ENCODE results near the gene DIPK1C. TPM values are rescaled to one million over a fixed set of nuclear protein-coding genes. Genes with fewer than 3 reads are reported as not detected.

DIPK1C gene
- total and polyA plus RNA-seq, 2 of the 4 experiments (the other 2 are of a cell fraction): not detected

DNA sequence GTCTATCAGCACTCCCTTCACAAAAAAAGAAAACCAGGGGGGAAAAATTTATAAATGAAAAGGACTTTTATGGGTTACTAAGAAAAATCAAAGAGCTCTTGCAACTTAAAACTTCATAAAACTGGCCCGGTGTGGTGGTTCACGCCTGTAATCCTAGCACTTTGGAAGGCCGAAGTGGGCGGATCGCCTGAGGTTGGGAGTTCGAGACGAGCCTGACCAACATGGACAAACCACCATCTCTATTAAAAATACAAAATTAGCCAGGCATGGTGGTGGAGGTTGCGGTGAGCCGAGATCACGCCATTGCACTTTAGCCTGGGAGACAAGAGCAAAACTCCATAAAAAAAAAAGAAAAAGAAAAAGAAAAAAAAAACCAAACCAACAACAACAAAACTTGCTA, 1.7 kb downstream of the DIPK1C start:
- Histone ChIP-seq H3K27me3 (ENCODE audit: control insufficient read depth, insufficient read depth, low read length) (peaks cover 59% of the 10 kb centered on the region), H3K4me3 (ENCODE audit: insufficient read depth, low read depth, low read length) (no peak overlapping the region), H3K9me1 (ENCODE audit: insufficient read depth, low read length) (no peaks in the 10 kb centered on the region), H3K79me1 (ENCODE audit: low read depth in 1 of 2, low read length in 2 of 2) (no peaks in the 10 kb centered on the region), H2AK9ac (replicated peaks; ENCODE audit: low read depth, low read length, poor library complexity) (no peak overlapping the region), H4K5ac (ENCODE audit: low read depth, low read length) (no peak overlapping the region), H2BK15ac (ENCODE audit: low read depth, low read length) (no peak overlapping the region), H4K8ac (ENCODE audit: low read depth in 2 of 2, low read length in 2 of 2) (no peak overlapping the region), H3K4me1 (ENCODE audit: control insufficient read depth, insufficient read depth, low read length) (no peaks in the 10 kb centered on the region), H3K56ac (ENCODE audit: extremely low read depth, insufficient read depth, low read length) (no peak overlapping the region), H2AK5ac (ENCODE audit: low read depth, low read length) (no peak overlapping the region), H3K18ac (ENCODE audit: low read depth, low read length) (no peak overlapping the region), H4K20me1 (ENCODE audit: insufficient read depth, low read length) (no peaks in the 10 kb centered on the region), H3K4me2 (ENCODE audit: low read depth, low read length) (no peak overlapping the region), H2BK20ac (ENCODE audit: low read depth, low read length) (no peak overlapping the region), H3K36me3 (ENCODE audit: control insufficient read depth, insufficient read depth, low read length) (no peaks in the 10 kb centered on the region), H3K23ac (ENCODE audit: low read depth, low read length) (no peak overlapping the region), H3K14ac (replicated peaks; ENCODE audit: low read depth, low read length) (no peak overlapping the region), H2BK120ac (ENCODE audit: low read depth, low read length) (no peak overlapping the region), H2AFZ (replicated peaks; ENCODE audit: low read length, poor library complexity) (no peak overlapping the region), H3K4ac (ENCODE audit: low read depth, low read length) (no peak overlapping the region), H3K9ac (ENCODE audit: low read depth, low read length) (no peak overlapping the region), H4K91ac (ENCODE audit: insufficient read depth, low read depth, low read length) (no peak overlapping the region), H3K27ac (ENCODE audit: insufficient read depth, low read length) (no peak overlapping the region), H2BK5ac (ENCODE audit: low read depth, low read length, poor library complexity, severe bottlenecking) (no peak overlapping the region), H3K9me3 (ENCODE audit: control insufficient read depth, insufficient read depth, low read length) (no peaks in the 10 kb centered on the region)
- TF ChIP-seq CEBPB (IDR thresholded peaks at IDR 0.05; ENCODE audit: low read depth, low read length): no peak
- TF ChIP-seq MAZ (IDR thresholded peaks at IDR 0.05; ENCODE audit: borderline replicate concordance, low read depth, low read length): no peak
- TF ChIP-seq MAFK (IDR thresholded peaks at IDR 0.05; ENCODE audit: low read depth, low read length): no peak
- TF ChIP-seq, protein P1, sequence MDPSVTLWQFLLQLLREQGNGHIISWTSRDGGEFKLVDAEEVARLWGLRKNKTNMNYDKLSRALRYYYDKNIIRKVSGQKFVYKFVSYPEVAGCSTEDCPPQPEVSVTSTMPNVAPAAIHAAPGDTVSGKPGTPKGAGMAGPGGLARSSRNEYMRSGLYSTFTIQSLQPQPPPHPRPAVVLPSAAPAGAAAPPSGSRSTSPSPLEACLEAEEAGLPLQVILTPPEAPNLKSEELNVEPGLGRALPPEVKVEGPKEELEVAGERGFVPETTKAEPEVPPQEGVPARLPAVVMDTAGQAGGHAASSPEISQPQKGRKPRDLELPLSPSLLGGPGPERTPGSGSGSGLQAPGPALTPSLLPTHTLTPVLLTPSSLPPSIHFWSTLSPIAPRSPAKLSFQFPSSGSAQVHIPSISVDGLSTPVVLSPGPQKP (IDR thresholded peaks at IDR 0.05; ENCODE audit: borderline replicate concordance, low read depth, low read length): no peak
- TF ChIP-seq RFX5 (IDR thresholded peaks at IDR 0.05; ENCODE audit: low read depth, low read length): no peak
- TF ChIP-seq, protein P2, sequence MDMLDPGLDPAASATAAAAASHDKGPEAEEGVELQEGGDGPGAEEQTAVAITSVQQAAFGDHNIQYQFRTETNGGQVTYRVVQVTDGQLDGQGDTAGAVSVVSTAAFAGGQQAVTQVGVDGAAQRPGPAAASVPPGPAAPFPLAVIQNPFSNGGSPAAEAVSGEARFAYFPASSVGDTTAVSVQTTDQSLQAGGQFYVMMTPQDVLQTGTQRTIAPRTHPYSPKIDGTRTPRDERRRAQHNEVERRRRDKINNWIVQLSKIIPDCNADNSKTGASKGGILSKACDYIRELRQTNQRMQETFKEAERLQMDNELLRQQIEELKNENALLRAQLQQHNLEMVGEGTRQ (IDR thresholded peaks at IDR 0.05; ENCODE audit: low read depth, low read length): no peak
- no peak for TF ChIP-seq RCOR1 (IDR thresholded peaks at IDR 0.05; ENCODE audit: insufficient replicate concordance, low read length)
- no peak for TF ChIP-seq MXI1 (IDR thresholded peaks at IDR 0.05; ENCODE audit: borderline replicate concordance, low read depth, low read length)
- TF ChIP-seq, protein P3, sequence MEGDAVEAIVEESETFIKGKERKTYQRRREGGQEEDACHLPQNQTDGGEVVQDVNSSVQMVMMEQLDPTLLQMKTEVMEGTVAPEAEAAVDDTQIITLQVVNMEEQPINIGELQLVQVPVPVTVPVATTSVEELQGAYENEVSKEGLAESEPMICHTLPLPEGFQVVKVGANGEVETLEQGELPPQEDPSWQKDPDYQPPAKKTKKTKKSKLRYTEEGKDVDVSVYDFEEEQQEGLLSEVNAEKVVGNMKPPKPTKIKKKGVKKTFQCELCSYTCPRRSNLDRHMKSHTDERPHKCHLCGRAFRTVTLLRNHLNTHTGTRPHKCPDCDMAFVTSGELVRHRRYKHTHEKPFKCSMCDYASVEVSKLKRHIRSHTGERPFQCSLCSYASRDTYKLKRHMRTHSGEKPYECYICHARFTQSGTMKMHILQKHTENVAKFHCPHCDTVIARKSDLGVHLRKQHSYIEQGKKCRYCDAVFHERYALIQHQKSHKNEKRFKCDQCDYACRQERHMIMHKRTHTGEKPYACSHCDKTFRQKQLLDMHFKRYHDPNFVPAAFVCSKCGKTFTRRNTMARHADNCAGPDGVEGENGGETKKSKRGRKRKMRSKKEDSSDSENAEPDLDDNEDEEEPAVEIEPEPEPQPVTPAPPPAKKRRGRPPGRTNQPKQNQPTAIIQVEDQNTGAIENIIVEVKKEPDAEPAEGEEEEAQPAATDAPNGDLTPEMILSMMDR (conservative IDR thresholded peaks at IDR 0.05; ENCODE audit: low read depth, low read length): no peak
- no peak for TF ChIP-seq NFE2L2 (IDR thresholded peaks at IDR 0.05; ENCODE audit: low read depth, low read length)
- no TSS peak for BruUV-seq (replicated peaks)
- no peak for DNase-seq
- no peak for ATAC-seq (ENCODE audit: low read depth)
- ChIA-PET CTCF (no interaction called here), POLR2A (ENCODE audit: unreplicated experiment) (no interaction called here)
- dilution Hi-C loops (cut with HindIII; ENCODE audit: low sequenced_read_pairs, unreplicated experiment) (no loop called here), in situ Hi-C loops (cut with MboI; ENCODE audit: low sequenced_read_pairs) (no loop called here), intact Hi-C loops (cut with micrococcal nuclease) (no loop called here)
- 93% methylated on average over 5 of the region's 10 CpGs; no CpG with 5 or more reads in 1 of the 2 experiments for WGBS, 2 experiments (ENCODE audit: extremely low coverage in 2 of 2, insufficient read length in 1 of 2)

Measured in IMR-90 (cell line).